Measurements from ENCODE around the gene SOX9. TPM values are rescaled to one million over a fixed set of nuclear protein-coding genes. Genes with fewer than 3 reads are reported as not detected.

The SOX9 gene
- total and polyA plus RNA-seq, 2 of the 8 experiments (the other 6 are each of a cell fraction or from before 2014, with no cell fraction given): 1.9 to 4.9 TPM

GRCh38 chr17:72128039-72128438 lies 7.2 kb downstream of the SOX9 start:
- ChIA-PET CTCF (ENCODE audit: partially characterized antibody) (interaction anchor here (0.6 to 1.6 kb wide), 3 partner anchors 14 to 345 kb away, joined by 3 to 4 read pairs (median 3); no protein-coding TSS in a partner anchor), POLR2A (ENCODE audit: partially characterized antibody) (interaction anchor here (0.8 kb wide), 1 partner anchor 16 kb away, joined by 3 read pairs; no protein-coding TSS in a partner anchor)
- Histone ChIP-seq H3K56ac (replicated peaks; ENCODE audit: insufficient read length, low read depth, low read length) (no peak overlapping the region), H3K4me3 (ENCODE audit: extremely low read depth in 1 of 4, insufficient read depth in 2 of 4, low read depth in 3 of 4, low read length in 4 of 4) (no peak overlapping the region), H2BK20ac (ENCODE audit: low read length) (no peak overlapping the region), H2BK120ac (replicated peaks; ENCODE audit: low read depth, low read length) (no peak overlapping the region), H4K91ac (replicated peaks; ENCODE audit: insufficient read length, low read length) (no peak overlapping the region), H3K4ac (replicated peaks; ENCODE audit: insufficient read length, low read depth, low read length) (no peak overlapping the region), H3K9ac (replicated peaks in 1 of 4; ENCODE audit: extremely low read depth in 1 of 4, low read depth in 3 of 4, low read length in 3 of 4) (no peak overlapping the region), H2AFZ (ENCODE audit: low read length) (no peak overlapping the region), H3K4me2 (ENCODE audit: insufficient read depth in 1 of 2, low read depth in 2 of 2, low read length in 2 of 2) (no peak overlapping the region), H3K9me3 (ENCODE audit: insufficient read depth in 2 of 2, low read depth in 1 of 2, low read length in 1 of 2) (no peaks in the 10 kb centered on the region), H3K23me2 (ENCODE audit: low read depth, low read length) (peaks cover 6% of the 10 kb centered on the region), H3K36me3 (ENCODE audit: control insufficient read depth in 2 of 4, insufficient read depth in 4 of 4, low read length in 3 of 4) (peaks cover 0 to 15% (median 4%) of the 10 kb centered on the region in 4 experiments; a peak in 2 of 8 replicates), H3K4me1 (replicated peaks in 1 of 4; ENCODE audit: control insufficient read depth in 3 of 4, insufficient read depth in 4 of 4, low read length in 3 of 4) (peaks cover 4 to 11% (median 9%) of the 10 kb centered on the region in 4 experiments; a peak in 6 of 7 replicates), H3K18ac (ENCODE audit: extremely low read depth, low read length) (no peak overlapping the region), H2BK15ac (ENCODE audit: low read length) (no peak overlapping the region), H3K79me2 (ENCODE audit: control insufficient read depth in 1 of 2, insufficient read depth in 2 of 2, low read length in 2 of 2) (no peaks in the 10 kb centered on the region), H2BK5ac (ENCODE audit: low read depth, low read length) (no peak overlapping the region), H3K27me3 (replicated peaks in 1 of 4; ENCODE audit: control insufficient read depth in 3 of 4, extremely low read depth in 1 of 4, insufficient read depth in 3 of 4, low read length in 3 of 4) (peaks cover 0 to 12% (median 8%) of the 10 kb centered on the region in 4 experiments; a peak in 5 of 7 replicates), H2AK5ac (ENCODE audit: low read depth, low read length) (no peak overlapping the region), H3K79me1 (ENCODE audit: low read depth, low read length) (no peaks in the 10 kb centered on the region), H4K20me1 (replicated peaks in 1 of 2; ENCODE audit: control insufficient read depth in 1 of 2, insufficient read depth in 2 of 2, low read length in 2 of 2) (no peaks in the 10 kb centered on the region), H4K5ac (ENCODE audit: insufficient read length, low read depth, low read length) (no peak overlapping the region), H2BK12ac (ENCODE audit: low read depth, low read length) (no peak overlapping the region), H3K14ac (ENCODE audit: insufficient read length) (no peak overlapping the region), H3K23ac (ENCODE audit: insufficient read length) (no peak overlapping the region), H4K8ac (ENCODE audit: extremely low read depth, insufficient read depth, low read length) (no peak overlapping the region), H3K27ac (ENCODE audit: low read depth, low read length) (no peak overlapping the region)
- DNase-seq (ENCODE audit: low read depth in 1 of 2, low spot score in 2 of 2) (no peak), FAIRE-seq (no peak)
- WGBS, 2 experiments (ENCODE audit: extremely low coverage in 1 of 2, insufficient coverage in 1 of 2, insufficient read length in 1 of 2, insufficient replicate concordance in 2 of 2, low coverage in 1 of 2, low lambda C conversion rate in 2 of 2, missing lambda C conversion rate in 1 of 2): 95% methylated on average over 3 of the region's 3 CpGs; no CpG with 5 or more reads in 1 of the 2 experiments
- TF ChIP-seq, protein P1, sequence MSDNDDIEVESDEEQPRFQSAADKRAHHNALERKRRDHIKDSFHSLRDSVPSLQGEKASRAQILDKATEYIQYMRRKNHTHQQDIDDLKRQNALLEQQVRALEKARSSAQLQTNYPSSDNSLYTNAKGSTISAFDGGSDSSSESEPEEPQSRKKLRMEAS (IDR thresholded peaks at IDR 0.05): no peak
- TF ChIP-seq JUND (IDR thresholded peaks at IDR 0.05; ENCODE audit: low read length) (no peak), TAF1 (IDR thresholded peaks at IDR 0.05; ENCODE audit: low read depth, low read length) (no peak), GABPA (IDR thresholded peaks at IDR 0.05; ENCODE audit: borderline replicate concordance, insufficient read depth, low read length) (no peak), RFX5 (IDR thresholded peaks at IDR 0.05; ENCODE audit: borderline replicate concordance, low read depth, low read length) (no peak), ASH2L (IDR thresholded peaks at IDR 0.05; ENCODE audit: low read length) (no peak), KDM5A (IDR thresholded peaks at IDR 0.05; ENCODE audit: low read length) (no peak)
- TF ChIP-seq, protein P2, sequence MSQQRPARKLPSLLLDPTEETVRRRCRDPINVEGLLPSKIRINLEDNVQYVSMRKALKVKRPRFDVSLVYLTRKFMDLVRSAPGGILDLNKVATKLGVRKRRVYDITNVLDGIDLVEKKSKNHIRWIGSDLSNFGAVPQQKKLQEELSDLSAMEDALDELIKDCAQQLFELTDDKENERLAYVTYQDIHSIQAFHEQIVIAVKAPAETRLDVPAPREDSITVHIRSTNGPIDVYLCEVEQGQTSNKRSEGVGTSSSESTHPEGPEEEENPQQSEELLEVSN (IDR thresholded peaks at IDR 0.05): no peak
